Measurements from ENCODE around the gene DDX1.

DNA sequence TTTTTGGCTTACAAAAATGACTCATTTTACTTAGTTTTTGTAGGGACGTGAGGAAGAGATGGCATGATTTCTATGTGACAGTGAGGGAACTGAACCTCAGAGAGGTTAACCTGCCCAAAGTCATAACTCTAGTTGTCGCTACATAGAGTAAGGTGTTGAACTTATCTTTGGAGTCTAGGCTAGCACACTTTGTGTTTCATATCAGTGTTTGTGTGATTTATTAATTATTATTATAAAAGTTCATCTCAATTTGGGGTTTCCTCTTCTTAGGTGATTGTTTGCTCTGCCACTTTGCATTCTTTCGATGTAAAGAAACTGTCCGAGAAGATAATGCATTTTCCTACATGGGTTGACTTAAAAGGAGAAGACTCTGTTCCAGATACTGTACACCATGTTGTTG, 28.3 kb downstream of the DDX1 start:
- no peak for TF ChIP-seq GATA3 (IDR thresholded peaks at IDR 0.05; ENCODE audit: low read depth, low read length)
- TF ChIP-seq GATA2 (IDR thresholded peaks at IDR 0.05; ENCODE audit: low read depth, low read length) = no peak

Measured in SH-SY5Y (cell line).